Adrenal gland (tissue), 12 donors: Measurements from ENCODE around the gene KLC1. TPM values are rescaled to one million over a fixed set of nuclear protein-coding genes. Genes with fewer than 3 reads are reported as not detected.

ENCODE experiments used
- DNase-seq, 7 donors: peaks; one replicate each; pipeline ENCODE4 v3.0.0-alpha.2; 2019 to 2020
- H3K27ac ChIP-seq, 5 donors: fragments of 200-600 bp; sonication (generic) in 4 of 5; 1 replicate in 3 of 5; 2 replicates in 2 of 5; pipeline versions ENCODE4 v1.5.1 to v1.8.0; 2016 to 2020; ENCODE audit warnings: mild to moderate bottlenecking in 1 of 5
- H3K27me3 ChIP-seq: fragments of 200-600 bp; 2 replicates; pipeline ENCODE4 v1.8.0; 2021
- H3K36me3 ChIP-seq, 2 donors: fragments of 200-600 bp; replicated peaks in 1 of 2; 1 replicate in 1 of 2; 2 replicates in 1 of 2; pipeline versions ENCODE4 v1.5.1 to v1.8.0; 2018 to 2022
- H3K4me1 ChIP-seq, 2 donors: fragments of 200-600 bp; replicated peaks in 1 of 2; 1 replicate in 1 of 2; 2 replicates in 1 of 2; pipeline versions ENCODE4 v1.5.1 to v1.8.0; 2018 to 2021
- H3K4me3 ChIP-seq, 4 donors: fragments of 200-600 bp; sonication (generic) in 3 of 4; one replicate each; pipeline ENCODE4 v1.5.1; 2016 to 2018
- H3K9me3 ChIP-seq, 3 donors: fragments of 200-600 bp; sonication (generic) in 1 of 3; replicated peaks in 1 of 3; 1 replicate in 2 of 3; 2 replicates in 1 of 3; pipeline versions ENCODE4 v1.5.1 to v1.8.0; 2016 to 2021
- CTCF ChIP-seq, 6 experiments: fragments of 450-650 bp in 4 of 6; fragments of 200-600 bp in 2 of 6; sonication (generic) in 1 of 6; IDR thresholded peaks; 1 replicate in 5 of 6; 2 replicates in 1 of 6; pipeline versions ENCODE4 v1.5.1 to v1.8.0; 2016 to 2021; ENCODE audit warnings: antibody characterized with exemption in 6 of 6, mild to moderate bottlenecking in 2 of 6, moderate library complexity in 1 of 6
- POLR2A ChIP-seq, 2 donors: fragments of 450-650 bp; IDR thresholded peaks; one replicate each; pipeline ENCODE4 v1.6.1; 2017; ENCODE audit warnings: antibody characterized with exemption in 2 of 2, mild to moderate bottlenecking in 2 of 2, moderate library complexity in 1 of 2
- WGBS, 4 donors: extraction: QIAGEN DNeasy Blood & Tissue Kit in 2 of 4; methylation state at CpG; one replicate each; pipeline versions ENCODE4 v1.1.5 to v1.1.7; 2013 to 2017; 5-methylcytosine and 5-hydroxymethylcytosine counted together
- intact Hi-C, 2 donors: fragments of 100-400 bp; cut with DNase I; formaldehyde crosslinking; loops; one replicate each; pipeline versions ENCODE4 v1.14.1 to v1.15.0; 2022 to 2023
- polyA plus RNA-seq, 3 donors: library from polyadenylated mRNA; stranded (reverse); fragments of 200-250 nt in 2 of 3; fragments of 350-450 nt in 1 of 3; fragmentation: Illumina TruSeq in 1 of 3; extraction: RNeasy Lipid Tissue Mini Kit (QIAGEN cat#74804) in 1 of 3; gene quantifications; one replicate each; pipeline ENCODE4 v1.2.3, GENCODE V29; 2013 to 2014
- total RNA-seq, 9 donors: library from RNA; depleted of rRNA in 4 of 9; stranded (reverse); fragments of >200 nt in 4 of 9; fragments of 120-200 nt in 1 of 9; fragmentation: NEBNext Ultra II Directional in 1 of 9; extraction: Animal tissue kit (Norgen Biotek cat#: 25700) in 1 of 9; gene quantifications; one replicate each; pipeline versions ENCODE4 v1.1.0 to v1.2.4, GENCODE V29; 2013 to 2023
- donor health status: healthy with polysubstance abuse.
- donor health status: Bipolar disorder and iron deficiency.
- donor health status: DM: yes; HTN: yes; CAD: no.
- donor health status: DM: no; HTN: no; CAD: no.
- donor health status: DM: no; HTN: no; CAD: no.
- donor health status: DM: yes; HTN: yes; CAD: no.

Gene KLC1
- total and polyA plus RNA-seq, 12 donors, result 70.7 to 248 (median 125) TPM

DNA sequence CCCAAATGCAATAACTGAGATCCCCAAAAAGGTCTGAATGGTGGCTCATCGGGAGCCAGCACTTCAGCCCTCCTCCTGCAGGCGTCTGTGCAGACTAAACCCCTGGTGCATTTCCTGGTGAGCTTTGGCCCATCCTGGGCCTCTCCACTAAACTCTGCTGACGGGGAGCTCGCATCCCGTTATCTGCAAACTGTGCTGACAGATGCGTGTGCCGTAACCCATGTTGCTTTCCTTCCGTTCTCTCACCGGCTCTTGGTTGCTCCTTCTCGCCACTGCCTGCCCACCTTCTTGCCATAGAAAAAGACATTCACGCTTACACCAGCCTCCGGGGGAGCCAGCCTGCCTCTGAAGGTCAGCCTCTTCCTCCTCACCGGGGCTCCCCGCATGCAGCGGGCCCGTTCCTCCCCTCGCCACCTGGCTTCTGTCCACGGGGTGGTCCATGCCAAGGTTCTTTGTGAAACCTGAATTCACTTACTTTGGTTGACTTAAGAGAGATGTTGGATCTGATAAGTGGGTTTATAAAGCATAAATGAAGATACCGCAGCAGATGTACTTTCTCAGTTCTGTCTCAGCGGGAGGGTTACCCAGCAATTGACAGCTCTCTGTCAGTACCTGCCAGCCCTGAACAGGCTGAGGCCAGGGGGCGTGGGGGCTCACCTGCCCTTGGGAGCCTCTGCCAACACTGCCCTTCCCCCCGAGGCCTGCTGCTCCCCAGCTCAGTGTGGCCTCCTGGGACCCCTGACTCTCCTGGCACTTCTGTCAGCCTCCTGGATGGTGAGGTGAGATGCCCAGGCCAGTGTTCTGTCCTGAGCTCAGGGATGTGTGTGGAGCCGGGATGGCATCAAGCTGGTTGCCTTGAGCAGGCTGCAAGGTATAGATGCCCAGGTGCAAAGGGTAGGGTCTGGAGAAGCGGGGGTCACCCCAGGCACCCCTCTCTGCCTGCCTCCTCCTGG is 100.8 kb downstream of the KLC1 start:
- Histone ChIP-seq H3K4me1 (peaks cover 12 to 21% of the 10 kb centered on the region in 2 donors), H3K4me3 (no peak overlapping the region), H3K27me3 (no peaks in the 10 kb centered on the region), H3K27ac (peak overlapping the region in 2 of 5 donors; percentile 31 to 49), H3K36me3 (peaks cover 0 to 56% of the 10 kb centered on the region in 2 donors), H3K9me3 (no peaks in the 10 kb centered on the region)
- TF ChIP-seq POLR2A (IDR thresholded peaks at IDR 0.05) (no peak), CTCF (IDR thresholded peaks at IDR 0.05) (no peak)
- intact Hi-C loops, result no loop called here
- peak in 2 of 7 donors; percentile 18 to 24 for DNase-seq
- 86 to 92% (median 89%) methylated on average over 22 to 24 of the region's 24 CpGs for WGBS, 4 donors

DNA sequence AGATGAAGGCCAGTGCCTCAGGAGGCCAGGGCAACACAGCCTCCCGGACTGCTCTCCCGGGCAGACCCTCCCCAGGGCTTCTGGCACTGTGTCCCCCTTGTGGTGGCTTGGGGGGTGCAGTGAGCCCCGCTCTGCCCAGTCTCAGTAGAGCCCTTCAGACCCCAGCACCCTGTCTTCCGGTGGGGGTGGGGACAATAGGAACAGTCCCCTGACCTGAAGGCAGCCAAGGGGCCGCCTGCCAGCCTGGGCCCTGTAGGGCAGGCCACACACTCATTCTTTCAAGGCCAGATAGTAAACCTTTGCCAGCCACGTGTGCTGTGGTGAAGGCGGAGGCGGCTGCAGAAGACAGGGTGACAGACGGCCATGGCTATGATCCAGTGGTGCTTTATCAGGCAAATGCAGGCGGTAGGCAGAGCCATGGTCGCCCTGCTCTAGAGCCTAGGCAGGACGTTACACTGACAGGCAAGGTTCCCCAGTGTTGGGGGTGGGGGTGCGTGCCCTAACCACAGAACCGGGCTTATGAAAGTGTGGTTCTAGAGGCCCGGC is 101.6 kb downstream of the KLC1 start:
- H3K4me3 ChIP-seq, result no peak overlapping the region
- no peaks in the 10 kb centered on the region for H3K27me3 ChIP-seq
- peak in 2 of 6 experiments; percentile 16 to 18 for TF ChIP-seq CTCF (IDR thresholded peaks at IDR 0.05)
- no peak for TF ChIP-seq POLR2A (IDR thresholded peaks at IDR 0.05)
- peak; percentile 84 to 96 (median 94) for DNase-seq
- peaks cover 0 to 56% of the 10 kb centered on the region in 2 donors for H3K36me3 ChIP-seq
- intact Hi-C loops, result no loop called here
- peaks cover 5 to 20% of the 10 kb centered on the region in 2 donors for H3K4me1 ChIP-seq
- 39 to 47% (median 42%) methylated on average over 9 to 15 of the region's 15 CpGs for WGBS, 4 donors
- H3K27ac ChIP-seq, result peak overlapping the region in 2 of 5 donors; percentile 31 to 49
- no peaks in the 10 kb centered on the region for H3K9me3 ChIP-seq

DNA sequence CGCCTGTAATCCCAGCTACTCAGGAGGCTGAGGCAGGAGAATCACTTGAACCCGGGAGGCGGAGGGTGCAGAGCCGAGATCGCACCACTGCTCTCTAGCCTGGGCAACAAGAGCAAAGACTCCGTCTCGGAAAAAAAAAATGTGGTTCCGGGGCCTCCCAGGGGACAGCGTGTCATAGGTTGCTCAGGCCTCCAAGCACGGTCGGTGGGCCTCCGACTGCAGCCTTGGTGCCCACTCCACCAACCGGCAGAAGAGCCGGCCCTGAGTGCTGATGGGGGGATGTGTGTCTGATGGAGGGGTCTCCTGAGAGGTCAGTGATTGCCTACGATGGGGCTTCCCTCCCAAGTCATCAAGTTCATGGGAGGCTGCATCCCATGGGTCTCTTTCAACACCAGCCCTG is 102.5 kb downstream of the KLC1 start:
- DNase-seq, result no peak
- Histone ChIP-seq H3K4me3 (no peak overlapping the region), H3K4me1 (peaks cover 6 to 26% of the 10 kb centered on the region in 2 donors), H3K9me3 (no peaks in the 10 kb centered on the region), H3K36me3 (peaks cover 0 to 56% of the 10 kb centered on the region in 2 donors), H3K27me3 (no peaks in the 10 kb centered on the region), H3K27ac (no peak overlapping the region)
- intact Hi-C loops, result no loop called here
- 91 to 93% (median 93%) methylated on average over 14 to 15 of the region's 15 CpGs for WGBS, 4 donors
- TF ChIP-seq CTCF (IDR thresholded peaks at IDR 0.05) (no peak), POLR2A (IDR thresholded peaks at IDR 0.05) (no peak)
